Fibroblast of lung (primary cell): ENCODE results near the gene EYS.

Experiments
- EZH2 ChIP-seq: IDR thresholded peaks from 2 replicates; pipeline ENCODE4 v1.5.1; 2012; ENCODE audit warnings: low read length, control low read depth, mild to moderate bottlenecking; ENCODE audit errors: missing control alignments
- TF ChIP-seq, protein P1 (sequence below), 2 donors: IDR thresholded peaks in 1 of 2; conservative IDR thresholded peaks in 1 of 2; 1 replicate in 1 of 2; 2 replicates in 1 of 2; pipeline ENCODE4 v1.5.1; 2011 to 2012; ENCODE audit warnings: low read length in 2 of 2, control low read depth in 1 of 2, inconsistent platforms in 1 of 2, low read depth in 1 of 2, mild to moderate bottlenecking in 1 of 2

DNA sequence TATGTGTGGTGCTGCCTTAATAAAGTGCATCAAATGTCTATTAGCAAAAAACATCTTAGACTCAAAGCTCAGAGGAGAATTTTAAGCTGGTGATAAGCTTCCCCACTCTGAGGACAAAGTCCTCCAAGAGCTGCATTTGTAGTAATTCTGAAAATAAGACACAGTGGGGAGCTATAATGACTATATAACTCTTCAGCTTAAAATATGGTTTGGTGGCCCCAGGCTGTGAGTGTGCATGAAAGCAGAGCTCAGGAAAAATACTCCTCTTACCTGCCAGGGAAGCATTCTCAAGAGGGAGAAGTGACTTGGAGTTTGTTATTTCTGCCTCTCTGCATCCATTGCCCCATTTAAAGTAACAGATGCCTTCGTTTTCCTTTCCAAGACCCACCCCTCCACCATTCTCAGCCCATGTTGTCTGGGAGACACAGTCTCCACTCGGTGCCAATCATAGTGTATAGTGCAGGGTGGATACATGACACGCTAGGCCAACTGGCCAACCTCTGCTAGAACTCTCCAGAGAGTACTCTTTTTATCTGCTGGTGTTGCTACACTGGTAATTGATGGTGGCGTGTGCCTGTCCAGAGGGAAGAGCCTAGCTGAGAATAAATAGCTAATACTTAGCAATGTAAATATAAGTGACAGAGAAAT lies 1842.2 kb downstream of the EYS start:
- TF ChIP-seq, protein P1, sequence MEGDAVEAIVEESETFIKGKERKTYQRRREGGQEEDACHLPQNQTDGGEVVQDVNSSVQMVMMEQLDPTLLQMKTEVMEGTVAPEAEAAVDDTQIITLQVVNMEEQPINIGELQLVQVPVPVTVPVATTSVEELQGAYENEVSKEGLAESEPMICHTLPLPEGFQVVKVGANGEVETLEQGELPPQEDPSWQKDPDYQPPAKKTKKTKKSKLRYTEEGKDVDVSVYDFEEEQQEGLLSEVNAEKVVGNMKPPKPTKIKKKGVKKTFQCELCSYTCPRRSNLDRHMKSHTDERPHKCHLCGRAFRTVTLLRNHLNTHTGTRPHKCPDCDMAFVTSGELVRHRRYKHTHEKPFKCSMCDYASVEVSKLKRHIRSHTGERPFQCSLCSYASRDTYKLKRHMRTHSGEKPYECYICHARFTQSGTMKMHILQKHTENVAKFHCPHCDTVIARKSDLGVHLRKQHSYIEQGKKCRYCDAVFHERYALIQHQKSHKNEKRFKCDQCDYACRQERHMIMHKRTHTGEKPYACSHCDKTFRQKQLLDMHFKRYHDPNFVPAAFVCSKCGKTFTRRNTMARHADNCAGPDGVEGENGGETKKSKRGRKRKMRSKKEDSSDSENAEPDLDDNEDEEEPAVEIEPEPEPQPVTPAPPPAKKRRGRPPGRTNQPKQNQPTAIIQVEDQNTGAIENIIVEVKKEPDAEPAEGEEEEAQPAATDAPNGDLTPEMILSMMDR (conservative IDR thresholded peaks at IDR 0.05 in 1 of 2, IDR thresholded peaks at IDR 0.05 in 1 of 2; ENCODE audit: low read depth in 1 of 2, low read length in 2 of 2) = no peak
- no peak for TF ChIP-seq EZH2
